Vagina (tissue), 2 donors: ENCODE results near the gene TSPAN12.

Experiments
- CTCF ChIP-seq, 3 experiments: fragments of 450-650 bp in 2 of 3; fragments of 200-600 bp in 1 of 3; sonication (generic) in 1 of 3; IDR thresholded peaks; one replicate each; pipeline ENCODE4 v1.5.1; 2017 to 2019; ENCODE audit warnings: antibody characterized with exemption in 3 of 3, mild to moderate bottlenecking in 2 of 3, moderate library complexity in 2 of 3
- POLR2AphosphoS5 ChIP-seq, 2 donors: sonication (generic); formaldehyde crosslinking; IDR thresholded peaks; one replicate each; pipeline ENCODE4 v1.9.0; 2017; ENCODE audit warnings: antibody characterized with exemption in 2 of 2, mild to moderate bottlenecking in 2 of 2, low read depth in 1 of 2; ENCODE audit not compliant: insufficient read depth in 1 of 2

GRCh38 chr7:120841608-120842007 lies 16.3 kb downstream of the TSPAN12 start:
- no peak for TF ChIP-seq CTCF (IDR thresholded peaks at IDR 0.05)
- TF ChIP-seq POLR2AphosphoS5 (IDR thresholded peaks at IDR 0.05; ENCODE audit: insufficient read depth in 1 of 2, low read depth in 1 of 2): no peak
